Fibroblast of the aortic adventitia (primary cell): ENCODE data around the gene IQSEC3. TPM values are rescaled to one million over a fixed set of nuclear protein-coding genes. Genes with fewer than 3 reads are reported as not detected.
"Not testable (repeated sequence)": the region's sequence is repeated elsewhere in the genome, so short reads cannot be mapped to it uniquely, and the experiment has no call there.

Source experiments
- DNase-seq: peaks from one replicate; pipeline ENCODE4 v3.0.0-alpha.2; 2010; ENCODE audit warnings: low read depth
- H3K4me3 ChIP-seq: 2 replicates; pipeline ENCODE4 v1.5.1; 2011; ENCODE audit warnings: low read depth, mild to moderate bottlenecking, control low read depth, low read length, moderate library complexity
- total RNA-seq: library from RNA; depleted of rRNA; stranded (reverse); fragments of >200 nt; gene quantifications from 2 replicates; pipeline ENCODE4 v1.2.3, GENCODE V29; 2012; ENCODE audit warnings: low replicate concordance
- TF ChIP-seq, protein P1 (sequence below): IDR thresholded peaks from 2 replicates; pipeline ENCODE4 v1.5.1; 2011; ENCODE audit warnings: mild to moderate bottlenecking, low read length, control low read depth, inconsistent platforms; ENCODE audit not compliant: insufficient read depth

IQSEC3 gene
- total RNA-seq, 1 donor: not detected

DNA sequence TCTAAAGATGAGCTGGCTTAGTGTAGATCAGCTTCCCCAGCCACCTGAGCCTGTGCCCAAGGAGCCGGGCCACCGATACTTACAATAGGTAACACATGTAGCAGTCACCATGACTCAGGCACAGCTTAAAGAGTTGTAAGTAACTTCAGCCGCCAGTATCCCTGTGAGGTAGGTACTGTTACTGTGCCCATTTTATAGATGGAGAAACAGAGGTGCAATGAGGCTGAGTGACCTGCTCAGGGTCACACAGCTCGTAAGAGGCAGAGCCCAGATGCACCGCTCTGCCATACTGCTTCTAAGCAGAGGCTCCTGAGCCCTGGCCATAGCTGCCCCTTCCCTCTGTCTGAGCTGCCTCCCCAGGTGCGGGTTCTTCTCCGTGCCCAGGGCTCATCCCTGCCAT is 58.5 kb downstream of the IQSEC3 start:
- H3K4me3 ChIP-seq: no peak overlapping the region
- no peak for DNase-seq
- TF ChIP-seq, protein P1, sequence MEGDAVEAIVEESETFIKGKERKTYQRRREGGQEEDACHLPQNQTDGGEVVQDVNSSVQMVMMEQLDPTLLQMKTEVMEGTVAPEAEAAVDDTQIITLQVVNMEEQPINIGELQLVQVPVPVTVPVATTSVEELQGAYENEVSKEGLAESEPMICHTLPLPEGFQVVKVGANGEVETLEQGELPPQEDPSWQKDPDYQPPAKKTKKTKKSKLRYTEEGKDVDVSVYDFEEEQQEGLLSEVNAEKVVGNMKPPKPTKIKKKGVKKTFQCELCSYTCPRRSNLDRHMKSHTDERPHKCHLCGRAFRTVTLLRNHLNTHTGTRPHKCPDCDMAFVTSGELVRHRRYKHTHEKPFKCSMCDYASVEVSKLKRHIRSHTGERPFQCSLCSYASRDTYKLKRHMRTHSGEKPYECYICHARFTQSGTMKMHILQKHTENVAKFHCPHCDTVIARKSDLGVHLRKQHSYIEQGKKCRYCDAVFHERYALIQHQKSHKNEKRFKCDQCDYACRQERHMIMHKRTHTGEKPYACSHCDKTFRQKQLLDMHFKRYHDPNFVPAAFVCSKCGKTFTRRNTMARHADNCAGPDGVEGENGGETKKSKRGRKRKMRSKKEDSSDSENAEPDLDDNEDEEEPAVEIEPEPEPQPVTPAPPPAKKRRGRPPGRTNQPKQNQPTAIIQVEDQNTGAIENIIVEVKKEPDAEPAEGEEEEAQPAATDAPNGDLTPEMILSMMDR: no peak

DNA sequence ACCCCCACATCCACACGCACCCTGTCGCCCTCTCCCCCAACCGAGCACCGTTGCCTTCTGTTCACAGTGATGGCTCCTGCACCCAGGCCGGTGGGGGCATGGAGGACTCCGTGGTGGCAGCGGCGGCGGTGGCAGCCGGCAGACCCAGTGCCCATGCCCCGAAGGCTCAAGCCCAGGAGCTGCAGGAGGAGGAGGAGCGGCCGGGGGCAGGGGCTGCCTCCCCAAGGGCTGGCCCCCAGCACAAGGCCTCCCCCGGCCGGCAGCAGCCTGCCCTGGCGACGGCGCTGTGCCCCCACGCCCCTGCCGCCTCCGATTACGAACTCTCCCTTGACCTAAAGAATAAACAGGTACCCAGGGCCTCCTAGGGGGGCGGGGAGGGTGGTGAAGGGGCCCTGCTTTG is 59.0 kb downstream of the IQSEC3 start:
- no peak overlapping the region for H3K4me3 ChIP-seq
- DNase-seq: no peak
- TF ChIP-seq, protein P1: no peak

DNA sequence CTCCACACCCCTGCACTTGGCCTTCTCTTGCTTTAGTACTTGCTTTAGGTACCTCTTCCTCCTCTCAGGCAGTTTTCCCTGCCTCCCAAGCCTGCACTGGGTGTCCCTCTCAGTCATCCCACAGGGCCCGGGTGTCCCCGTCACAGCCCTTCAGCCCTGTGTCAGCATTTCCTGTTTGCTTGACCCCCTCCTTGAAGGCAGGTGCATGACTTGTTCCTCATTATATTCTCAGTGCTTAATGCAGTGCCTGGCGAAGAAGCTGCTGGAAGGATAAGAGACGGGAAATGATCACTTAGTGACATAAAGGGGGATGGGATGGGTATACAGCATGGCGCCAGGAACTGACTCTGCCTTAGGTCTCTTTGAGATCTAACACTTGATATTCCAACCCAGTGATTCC is 61.5 kb downstream of the IQSEC3 start:
- TF ChIP-seq, protein P1: no peak
- DNase-seq: no peak

DNA sequence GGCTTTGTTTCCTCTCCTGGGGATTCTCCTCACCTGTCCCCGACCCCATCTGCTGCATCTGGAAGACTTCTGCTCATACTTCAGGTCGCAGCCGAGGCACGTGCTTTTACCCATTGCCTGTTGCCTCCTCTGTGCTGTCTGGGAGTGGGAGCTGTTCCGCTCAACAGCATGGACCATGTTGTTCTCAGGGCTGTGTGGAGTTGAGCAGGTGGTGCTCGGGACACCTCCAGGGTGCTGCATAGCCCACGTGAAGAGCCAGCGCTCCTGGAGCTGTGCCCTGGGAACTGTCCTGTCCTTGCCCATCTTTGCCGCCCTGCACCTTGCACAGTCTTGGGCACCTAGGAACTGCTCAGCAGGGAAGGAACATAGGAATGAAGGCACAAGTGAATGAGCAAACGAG is 62.4 kb downstream of the IQSEC3 start:
- TF ChIP-seq, protein P1: no peak
- no peak for DNase-seq
- H3K4me3 ChIP-seq: no peak overlapping the region

More for the DNA sequence above, 61.5 kb downstream of the IQSEC3 start:
- H3K4me3 ChIP-seq: no peak overlapping the region

DNA sequence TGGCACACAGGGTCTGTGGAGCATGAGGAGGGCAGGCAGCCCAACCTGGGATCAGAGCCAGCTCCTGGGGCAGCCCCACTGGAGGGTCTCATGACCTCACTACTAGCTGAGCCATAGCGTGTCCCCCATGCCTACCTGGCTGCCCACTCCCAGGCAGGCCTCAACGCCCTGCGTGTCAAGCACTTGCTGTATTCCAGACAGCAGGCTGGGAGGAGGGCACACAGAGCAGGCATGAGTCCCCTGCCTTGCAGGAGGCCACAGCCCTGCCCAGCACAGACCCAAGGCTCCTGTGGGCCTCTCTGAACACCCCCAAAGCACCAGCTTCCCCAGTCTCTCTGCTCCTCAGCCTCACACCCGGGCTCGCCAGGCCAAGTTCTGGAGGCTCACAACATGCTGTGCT is 64.0 kb downstream of the IQSEC3 start:
- no peak overlapping the region for H3K4me3 ChIP-seq
- no peak for DNase-seq
- TF ChIP-seq, protein P1: no peak

DNA sequence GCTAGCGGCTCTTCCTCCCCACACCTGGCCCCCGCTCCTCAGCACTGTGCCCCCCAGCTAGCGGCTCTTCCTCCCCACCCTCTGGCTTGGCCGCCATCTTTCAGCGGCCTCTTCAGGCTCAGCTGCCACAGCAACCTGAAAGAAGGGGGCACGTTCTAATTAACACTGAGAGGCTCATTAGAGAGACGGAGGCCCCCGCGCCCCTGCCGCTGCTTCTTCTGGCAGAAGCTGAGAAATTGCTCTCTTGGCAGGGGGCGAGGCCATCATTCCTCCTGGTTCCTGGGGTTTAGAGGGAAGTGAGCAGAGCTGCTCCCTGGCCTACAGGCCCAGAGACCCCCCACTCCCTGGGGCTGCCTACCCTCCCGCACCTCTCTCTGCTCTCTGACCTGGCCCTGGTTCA is 64.4 kb downstream of the IQSEC3 start:
- DNase-seq: no peak
- TF ChIP-seq, protein P1: no peak
- no peak overlapping the region for H3K4me3 ChIP-seq

DNA sequence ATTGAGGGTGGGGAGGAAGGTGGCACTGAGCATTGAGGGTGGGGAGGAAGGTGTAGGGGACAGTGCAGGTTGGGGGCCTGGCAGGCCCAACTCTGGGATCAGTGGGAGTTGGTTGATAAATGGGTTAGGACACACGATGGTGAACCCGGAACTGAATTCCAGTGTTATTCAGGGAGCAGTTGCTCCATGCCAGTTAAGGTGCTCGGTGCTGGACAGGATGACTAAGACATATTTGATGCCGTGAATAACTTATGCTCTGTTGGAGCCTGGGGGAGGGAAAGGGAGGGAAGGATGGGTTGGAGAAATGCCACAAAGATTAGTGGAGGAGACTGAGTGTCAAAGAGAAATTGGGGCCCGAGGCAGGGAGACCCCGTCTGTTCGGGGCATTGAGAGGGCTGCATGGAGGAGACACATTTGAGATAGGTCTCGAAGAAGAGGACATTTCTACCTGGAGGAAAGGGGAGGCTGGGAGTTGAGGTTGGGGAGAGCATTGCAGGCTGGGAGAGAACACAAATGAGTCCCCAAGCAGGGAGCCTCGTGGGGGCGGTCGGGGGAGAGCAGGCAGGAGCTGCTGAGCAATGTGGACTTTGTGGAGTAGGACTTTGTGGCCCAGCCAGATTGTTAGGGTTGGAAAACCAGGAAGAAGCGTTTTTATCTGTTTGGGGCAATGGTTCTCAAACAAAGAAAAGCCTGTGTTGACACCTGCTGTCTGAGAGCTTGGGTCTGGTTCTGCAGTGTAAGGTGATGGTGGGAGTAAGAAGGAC is 65.3 kb downstream of the IQSEC3 start:
- TF ChIP-seq, protein P1: no peak
- H3K4me3 ChIP-seq: no peak overlapping the region
- no peak for DNase-seq

DNA sequence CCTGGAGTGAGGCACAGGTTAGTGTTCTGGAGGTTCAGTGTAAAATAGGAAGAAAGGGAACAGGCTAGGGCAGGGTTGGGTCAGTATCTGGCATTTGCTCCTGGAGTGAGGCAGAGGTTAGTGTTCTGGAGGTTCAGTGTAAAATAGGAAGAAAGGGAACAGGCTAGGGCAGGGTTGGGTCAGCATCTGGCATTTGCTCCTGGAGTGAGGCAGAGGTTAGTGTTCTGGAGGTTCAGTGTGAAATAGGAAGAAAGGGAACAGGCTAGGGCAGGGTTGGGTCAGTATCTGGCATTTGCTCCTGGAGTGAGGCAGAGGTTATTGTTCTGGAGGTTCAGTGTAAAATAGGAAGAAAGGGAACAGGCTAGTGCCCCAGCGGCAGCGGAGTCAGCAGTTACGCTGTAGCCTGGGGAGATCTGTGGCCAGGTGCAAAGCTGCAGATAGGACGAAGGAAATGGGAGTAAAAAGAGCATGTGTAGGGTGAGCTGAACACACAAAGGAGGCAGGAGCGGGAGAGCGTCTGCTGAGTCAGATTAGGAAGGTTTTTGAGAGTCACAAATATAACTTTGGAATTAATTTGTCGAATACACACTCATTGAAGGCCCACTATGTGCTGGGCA is 67.2 kb downstream of the IQSEC3 start:
- not testable (repeated sequence) for DNase-seq, H3K4me3 ChIP-seq
